AG08396 (cell line): Measurements from ENCODE around the gene NEU4.
"Not testable (repeated sequence)": the region's sequence is repeated elsewhere in the genome, so short reads cannot be mapped to it uniquely, and the experiment has no call there.

Source experiments
- DNase-seq: peaks from one replicate; pipeline ENCODE4 v3.0.0; 2012; ENCODE audit warnings: low spot score, mixed read lengths

NEU4 gene

GRCh38 chr2:241813644-241814392 lies 4.8 kb downstream of the NEU4 start:
- DNase-seq = no peak

DNA sequence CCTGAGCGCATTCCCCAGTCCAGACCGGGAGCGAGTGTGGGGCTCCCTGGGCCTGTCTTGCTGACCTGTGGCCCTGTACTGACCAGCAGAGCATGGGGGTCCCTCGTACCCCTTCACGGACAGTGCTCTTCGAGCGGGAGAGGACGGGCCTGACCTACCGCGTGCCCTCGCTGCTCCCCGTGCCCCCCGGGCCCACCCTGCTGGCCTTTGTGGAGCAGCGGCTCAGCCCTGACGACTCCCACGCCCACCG lies 5.3 kb downstream of the NEU4 start:
- no peak for DNase-seq

- DNase-seq = peak; percentile 18
Observed at GRCh38 chr2:241814643-241815476, 5.9 kb downstream of the NEU4 start.

DNA sequence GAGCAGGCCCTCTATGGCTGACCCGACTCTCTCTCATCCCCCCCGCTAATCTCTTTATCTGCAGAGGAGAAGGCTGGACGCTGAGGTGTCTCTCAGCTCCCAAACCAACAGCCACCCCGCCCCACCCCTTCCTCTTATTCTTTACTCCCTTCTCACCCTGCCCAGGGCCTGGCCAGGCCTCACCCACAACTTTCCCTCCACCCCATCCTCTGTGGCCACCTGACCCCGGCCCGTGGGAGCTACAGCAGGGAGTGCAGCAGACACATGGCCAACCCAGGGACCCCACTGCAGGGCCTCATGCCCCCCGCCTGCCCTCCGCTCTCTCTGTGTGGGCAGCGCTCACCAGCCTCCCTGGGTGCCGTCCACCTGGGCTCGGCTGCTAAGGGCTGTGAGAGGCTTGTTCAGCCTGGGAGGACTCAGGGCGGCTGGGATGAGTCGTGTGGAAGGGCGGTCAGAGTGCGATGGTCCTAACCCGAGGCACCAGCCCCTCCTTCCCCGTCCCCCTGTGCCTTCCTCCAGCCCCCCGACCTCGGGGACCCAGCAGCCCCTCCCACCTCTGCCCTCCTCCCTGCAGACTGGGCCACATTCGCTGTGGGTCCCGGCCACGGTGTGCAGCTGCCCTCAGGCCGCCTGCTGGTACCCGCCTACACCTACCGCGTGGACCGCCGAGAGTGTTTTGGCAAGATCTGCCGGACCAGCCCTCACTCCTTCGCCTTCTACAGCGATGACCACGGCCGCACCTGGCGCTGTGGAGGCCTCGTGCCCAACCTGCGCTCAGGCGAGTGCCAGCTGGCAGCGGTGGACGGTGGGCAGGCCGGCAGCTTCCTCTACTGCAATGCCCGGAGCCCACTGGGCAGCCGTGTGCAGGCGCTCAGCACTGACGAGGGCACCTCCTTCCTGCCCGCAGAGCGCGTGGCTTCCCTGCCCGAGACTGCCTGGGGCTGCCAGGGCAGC lies 6.8 kb downstream of the NEU4 start:
- DNase-seq = peak; percentile 11

DNA sequence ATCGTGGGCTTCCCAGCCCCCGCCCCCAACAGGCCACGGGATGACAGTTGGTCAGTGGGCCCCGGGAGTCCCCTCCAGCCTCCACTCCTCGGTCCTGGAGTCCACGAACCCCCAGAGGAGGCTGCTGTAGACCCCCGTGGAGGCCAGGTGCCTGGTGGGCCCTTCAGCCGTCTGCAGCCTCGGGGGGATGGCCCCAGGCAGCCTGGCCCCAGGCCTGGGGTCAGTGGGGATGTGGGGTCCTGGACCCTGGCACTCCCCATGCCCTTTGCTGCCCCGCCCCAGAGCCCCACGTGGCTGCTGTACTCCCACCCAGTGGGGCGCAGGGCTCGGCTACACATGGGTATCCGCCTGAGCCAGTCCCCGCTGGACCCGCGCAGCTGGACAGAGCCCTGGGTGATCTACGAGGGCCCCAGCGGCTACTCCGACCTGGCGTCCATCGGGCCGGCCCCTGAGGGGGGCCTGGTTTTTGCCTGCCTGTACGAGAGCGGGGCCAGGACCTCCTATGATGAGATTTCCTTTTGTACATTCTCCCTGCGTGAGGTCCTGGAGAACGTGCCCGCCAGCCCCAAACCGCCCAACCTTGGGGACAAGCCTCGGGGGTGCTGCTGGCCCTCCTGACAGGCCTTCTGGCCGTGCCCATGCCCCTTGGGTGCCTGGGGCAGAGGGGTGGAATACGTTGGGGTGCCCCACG lies 7.6 kb downstream of the NEU4 start:
- no peak for DNase-seq

DNA sequence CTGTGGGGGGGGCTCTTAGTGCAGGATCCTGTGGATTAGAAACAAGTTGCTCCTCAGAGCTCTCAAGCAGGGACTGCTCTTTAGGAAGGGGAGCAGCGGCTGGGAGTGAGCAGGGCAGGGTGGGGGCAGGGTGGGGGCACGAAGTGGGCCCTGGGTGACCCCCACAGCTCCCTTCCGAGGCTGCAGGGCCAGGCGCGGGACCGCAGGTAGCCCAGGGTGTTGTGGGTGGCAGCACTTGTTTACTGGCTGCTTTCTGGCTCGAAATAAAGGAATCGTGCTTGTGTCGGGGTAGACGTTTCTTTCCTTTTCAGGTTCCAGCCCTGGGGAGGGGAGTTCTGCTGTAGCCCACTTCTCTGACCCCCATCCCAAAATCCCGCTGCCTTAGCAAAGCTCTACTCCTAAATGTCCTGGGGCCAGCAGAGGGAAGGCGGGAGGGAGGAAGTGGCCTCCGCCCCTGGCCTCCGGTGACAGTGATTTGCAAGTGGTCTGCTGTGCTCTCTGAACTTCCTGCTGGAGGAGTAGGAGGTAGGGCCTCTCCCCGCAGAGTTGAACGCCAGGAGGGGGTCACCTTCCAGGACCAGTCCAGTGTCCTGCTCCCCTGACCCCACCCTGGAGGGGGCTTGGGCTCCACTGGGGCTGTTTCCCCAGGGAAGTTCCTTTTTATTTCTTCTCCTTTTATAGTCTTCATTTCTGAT lies 8.3 kb downstream of the NEU4 start:
- DNase-seq = no peak

DNA sequence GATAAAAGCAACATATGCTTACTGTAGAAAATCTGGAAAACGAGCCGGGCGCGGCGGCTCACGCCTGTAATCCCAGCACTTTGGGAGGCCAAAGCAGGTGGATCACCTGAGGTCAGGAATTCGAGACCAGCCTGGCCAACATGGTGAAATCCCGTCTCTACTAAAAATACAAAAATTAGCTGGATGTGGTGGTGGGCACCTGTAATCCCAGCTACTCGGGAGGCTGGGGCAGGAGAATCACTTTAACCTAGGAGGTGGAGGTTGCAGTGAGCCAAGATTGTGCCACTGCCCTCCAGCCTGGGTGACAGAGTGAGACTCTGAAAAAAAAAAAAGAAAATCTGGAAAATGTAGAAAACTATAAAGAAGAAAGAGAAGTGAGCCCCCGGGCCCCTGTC lies 8.8 kb downstream of the NEU4 start:
- DNase-seq = not testable (repeated sequence)

GRCh38 chr2:241818229-241818942 lies 9.4 kb downstream of the NEU4 start:
- DNase-seq = no peak

- DNase-seq = no peak
Observed at GRCh38 chr2:241818943-241819270, 9.9 kb downstream of the NEU4 start.

DNA sequence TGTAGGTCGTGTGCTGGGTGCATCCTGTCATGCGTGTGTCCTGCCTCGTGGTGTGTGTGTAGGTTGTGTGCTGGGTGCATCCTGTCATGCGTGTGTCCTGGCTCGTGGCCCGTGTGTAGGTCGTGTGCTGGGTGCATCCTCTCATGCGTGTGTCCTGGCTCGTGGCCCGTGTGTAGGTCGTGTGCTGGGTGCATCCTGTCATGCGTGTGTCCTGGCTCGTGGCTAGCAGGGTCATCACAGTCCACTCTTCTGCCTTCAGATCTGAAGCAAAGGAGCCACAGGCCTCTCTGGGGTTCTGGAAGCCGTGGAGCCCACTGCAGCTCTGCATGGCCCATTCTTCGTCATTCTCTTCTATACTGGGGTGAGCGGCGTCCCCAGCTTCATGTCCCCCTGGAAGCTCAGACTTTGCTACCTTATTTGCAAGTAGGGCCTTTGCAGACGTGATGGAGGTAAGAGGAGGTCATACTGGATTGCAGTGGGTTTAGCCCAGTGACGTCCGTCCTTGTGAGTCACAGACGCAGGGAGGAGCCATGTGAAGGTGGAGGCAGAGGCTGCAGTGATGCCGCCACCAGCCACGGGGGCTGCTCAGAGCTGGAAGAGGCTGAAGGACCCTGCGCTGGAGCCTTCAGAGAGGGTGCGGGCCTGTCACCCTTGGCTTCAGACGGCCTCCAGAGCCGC lies 11.1 kb downstream of the NEU4 start:
- DNase-seq = not testable (repeated sequence)

GRCh38 chr2:241820625-241821384 lies 11.8 kb downstream of the NEU4 start:
- DNase-seq = no peak

DNA sequence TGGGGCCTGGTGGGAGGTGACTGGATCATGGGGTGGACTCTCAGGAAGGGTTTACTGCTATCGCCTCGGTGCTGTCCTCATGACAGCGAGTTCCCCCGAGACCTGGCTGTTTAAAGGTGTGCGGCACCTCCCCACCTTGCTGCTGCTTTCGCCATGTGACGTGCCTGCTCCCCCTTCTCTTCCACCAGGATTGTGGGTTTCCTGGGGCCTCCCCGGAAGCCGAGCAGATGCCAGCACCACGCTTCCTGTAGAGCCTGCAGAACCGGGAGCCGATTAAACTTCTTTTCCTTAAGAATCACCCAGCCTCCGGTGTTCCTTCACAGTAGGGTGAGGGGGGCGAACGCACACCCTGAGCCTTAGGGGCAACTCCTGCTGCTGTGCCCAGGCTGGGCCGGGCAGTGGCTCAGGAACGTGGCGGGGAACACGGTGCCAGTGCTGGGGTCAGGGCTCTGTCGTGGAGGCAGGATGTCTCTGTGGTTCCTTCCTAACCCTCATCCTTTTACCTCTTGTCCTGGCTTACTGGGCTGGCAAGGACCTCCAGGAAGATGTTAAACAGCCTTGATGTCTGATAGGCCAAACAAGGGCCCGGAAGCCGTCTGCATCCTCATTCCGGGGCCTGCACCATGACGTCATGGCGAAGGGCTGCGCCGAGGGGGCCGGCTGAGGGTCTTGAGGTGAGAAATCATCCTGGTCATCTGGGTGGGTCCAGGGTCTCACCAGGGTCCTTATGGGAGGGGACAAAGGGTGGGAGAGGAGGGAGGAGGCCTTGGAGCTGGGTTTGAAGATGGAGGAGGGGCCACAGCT lies 12.7 kb downstream of the NEU4 start:
- no peak for DNase-seq

- no peak for DNase-seq
Observed at GRCh38 chr2:241822264-241822623, 13.3 kb downstream of the NEU4 start.

DNA sequence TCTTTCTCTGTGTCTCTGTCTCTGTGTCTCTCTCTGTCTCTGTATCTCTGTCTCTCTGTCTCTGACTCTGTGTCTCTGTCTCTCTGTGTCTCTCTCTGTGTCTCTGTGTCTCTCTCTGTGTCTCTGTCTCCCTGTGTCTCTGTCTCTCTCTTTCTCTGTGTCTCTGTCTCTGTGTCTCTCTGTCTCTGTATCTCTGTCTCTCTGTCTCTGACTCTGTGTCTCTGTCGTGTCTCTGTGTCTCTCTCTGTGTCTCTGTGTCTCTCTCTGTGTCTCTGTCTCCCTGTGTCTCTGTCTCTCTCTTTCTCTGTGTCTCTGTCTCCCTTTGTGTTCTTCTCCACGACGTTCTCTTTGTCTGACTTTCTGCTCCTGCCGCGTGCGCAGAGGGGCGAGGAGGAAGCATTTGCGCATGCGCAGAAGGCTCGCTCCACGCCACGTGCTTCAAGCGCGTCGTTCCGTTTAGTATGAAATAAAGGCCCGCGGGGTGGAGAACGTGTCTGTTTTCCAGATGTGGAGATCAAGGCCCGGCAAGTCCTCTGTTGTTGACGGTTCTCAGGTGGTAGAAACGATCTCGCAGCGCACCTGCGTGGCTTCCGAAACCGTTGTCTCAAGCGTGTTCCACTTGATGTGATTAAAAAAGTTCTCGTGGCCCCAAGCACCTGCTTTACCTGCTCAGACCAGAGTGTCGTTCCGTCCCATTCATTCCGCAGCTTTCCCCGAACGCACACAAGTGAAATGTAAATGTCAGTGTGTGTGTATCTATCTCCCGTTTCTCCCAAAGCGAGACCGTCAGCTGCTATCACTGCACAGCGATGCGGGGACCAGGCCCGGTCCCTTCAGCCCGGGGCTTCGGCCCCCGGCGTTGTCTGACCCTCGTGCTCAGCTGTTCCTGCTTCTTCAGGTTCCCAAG lies 14.8 kb downstream of the NEU4 start:
- DNase-seq = not testable (repeated sequence)

GRCh38 chr2:241827394-241827793 lies 18.4 kb downstream of the NEU4 start:
- DNase-seq = no peak

DNA sequence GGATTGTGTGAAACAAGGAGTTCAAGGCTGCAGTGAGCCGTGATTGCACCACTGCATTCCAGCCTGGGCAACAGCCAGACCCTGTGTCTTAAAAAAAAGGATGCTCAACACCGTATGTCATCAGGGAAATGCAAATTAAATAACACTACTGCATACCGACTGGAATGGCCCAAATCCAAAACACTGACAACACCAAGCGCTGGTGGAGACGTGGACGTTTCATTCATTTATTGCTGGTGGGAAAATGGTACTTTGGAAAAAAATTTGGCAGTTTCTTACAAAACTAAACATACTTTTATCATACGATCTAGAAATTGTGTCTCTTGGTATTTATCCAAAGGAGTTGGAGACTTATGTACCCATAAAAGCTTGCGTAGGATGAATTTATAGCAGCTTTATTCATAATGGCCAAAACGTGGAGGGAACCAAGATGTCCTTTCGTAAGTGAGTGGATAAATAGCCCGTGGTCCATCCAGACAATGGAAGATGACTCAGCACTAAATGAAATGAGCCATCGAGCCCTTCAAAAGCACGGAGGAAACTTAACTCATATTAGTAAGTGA lies 24.2 kb downstream of the NEU4 start:
- peak; percentile 44 for DNase-seq
